Tibial nerve (tissue), 4 donors: Measurements from ENCODE around the gene CNPPD1. TPM values are rescaled to one million over a fixed set of nuclear protein-coding genes. Genes with fewer than 3 reads are reported as not detected.

Experiments used
- DNase-seq, 2 donors: peaks; one replicate each; pipeline ENCODE4 v3.0.0-alpha.2; 2019; ENCODE audit warnings: low spot score in 2 of 2
- H3K27ac ChIP-seq, 4 donors: fragments of 200-600 bp; sonication (generic) in 3 of 4; one replicate each; pipeline ENCODE4 v1.5.1; 2017 to 2019; ENCODE audit warnings: mild to moderate bottlenecking in 1 of 4
- H3K27me3 ChIP-seq, 2 donors: fragments of 200-600 bp; sonication (generic) in 1 of 2; one replicate each; pipeline versions ENCODE4 v1.5.1 to v1.6.0; 2017 to 2019
- H3K36me3 ChIP-seq, 3 donors: fragments of 200-600 bp; sonication (generic); one replicate each; pipeline ENCODE4 v1.5.1; 2018 to 2019
- H3K4me1 ChIP-seq, 4 donors: fragments of 200-600 bp; sonication (generic) in 3 of 4; one replicate each; pipeline ENCODE4 v1.5.1; 2017 to 2019
- H3K4me3 ChIP-seq, 4 donors: fragments of 200-600 bp; sonication (generic) in 3 of 4; one replicate each; pipeline ENCODE4 v1.5.1; 2017 to 2019; ENCODE audit warnings: mild to moderate bottlenecking in 1 of 4, moderate library complexity in 1 of 4
- H3K9me3 ChIP-seq, 4 donors: fragments of 200-600 bp; sonication (generic) in 3 of 4; one replicate each; pipeline ENCODE4 v1.5.1; 2017 to 2019
- CTCF ChIP-seq, 5 experiments: fragments of 200-600 bp in 3 of 5; fragments of 450-650 bp in 2 of 5; sonication (generic) in 3 of 5; IDR thresholded peaks; one replicate each; pipeline ENCODE4 v1.5.1; 2016 to 2019; ENCODE audit warnings: antibody characterized with exemption in 5 of 5, mild to moderate bottlenecking in 3 of 5, moderate library complexity in 2 of 5
- EP300 ChIP-seq, 2 donors: sonication (generic); formaldehyde crosslinking; IDR thresholded peaks; one replicate each; pipeline ENCODE4 v1.6.1; 2017; ENCODE audit warnings: antibody characterized with exemption in 2 of 2, mild to moderate bottlenecking in 1 of 2
- POLR2A ChIP-seq, 2 donors: fragments of 450-650 bp; IDR thresholded peaks; one replicate each; pipeline ENCODE4 v1.6.1; 2017; ENCODE audit warnings: antibody characterized with exemption in 2 of 2, mild to moderate bottlenecking in 2 of 2, moderate library complexity in 2 of 2
- WGBS, 2 donors: methylation state at CpG; one replicate each; pipeline ENCODE4 v1.1.5; 2018; 5-methylcytosine and 5-hydroxymethylcytosine counted together
- total RNA-seq, 4 donors: library from RNA; depleted of rRNA; stranded (reverse); fragments of >200 nt; gene quantifications; one replicate each; pipeline ENCODE4 v1.1.0, GENCODE V29; 2016

The CNPPD1 gene
- total RNA-seq, 4 donors from 2014 or later, result 38.8 to 51.3 (median 49.4) TPM

GRCh38 chr2:219174146-219174545, 2.6 kb downstream of the CNPPD1 start:
- 91 to 95% methylated on average over 3 of the region's 3 CpGs for WGBS, 2 donors
- Histone ChIP-seq H3K27ac (no peak overlapping the region), H3K4me1 (peaks cover 3 to 44% (median 27%) of the 10 kb centered on the region in 4 donors), H3K27me3 (no peaks in the 10 kb centered on the region), H3K4me3 (no peak overlapping the region), H3K9me3 (no peaks in the 10 kb centered on the region), H3K36me3 (peaks cover 0 to 35% (median 19%) of the 10 kb centered on the region in 3 donors)
- DNase-seq, result no peak
- TF ChIP-seq POLR2A (IDR thresholded peaks at IDR 0.05) (no peak), EP300 (IDR thresholded peaks at IDR 0.05) (no peak), CTCF (IDR thresholded peaks at IDR 0.05) (no peak)

- TF ChIP-seq CTCF (IDR thresholded peaks at IDR 0.05), result no peak
- no peak for TF ChIP-seq EP300 (IDR thresholded peaks at IDR 0.05)
- no peak for TF ChIP-seq POLR2A (IDR thresholded peaks at IDR 0.05)
- no peak overlapping the region for H3K4me3 ChIP-seq
- no peaks in the 10 kb centered on the region for H3K27me3 ChIP-seq
- peaks cover 0 to 35% (median 19%) of the 10 kb centered on the region in 3 donors for H3K36me3 ChIP-seq
- no peak for DNase-seq
- 88 to 89% methylated on average over 6 of the region's 6 CpGs for WGBS, 2 donors
- H3K4me1 ChIP-seq, result peaks cover 3 to 38% (median 21%) of the 10 kb centered on the region in 4 donors
- H3K9me3 ChIP-seq, result no peaks in the 10 kb centered on the region
- H3K27ac ChIP-seq, result no peak overlapping the region
Measured at GRCh38 chr2:219173176-219173575, 3.5 kb downstream of the CNPPD1 start.

- H3K27ac ChIP-seq, result peak overlapping the region in 3 of 4 donors; percentile 50 to 94 (median 84)
- DNase-seq, result no peak
- H3K27me3 ChIP-seq, result no peaks in the 10 kb centered on the region
- TF ChIP-seq EP300 (IDR thresholded peaks at IDR 0.05) (no peak), CTCF (IDR thresholded peaks at IDR 0.05) (no peak), POLR2A (IDR thresholded peaks at IDR 0.05) (no peak)
- peaks cover 3 to 38% (median 21%) of the 10 kb centered on the region in 4 donors for H3K4me1 ChIP-seq
- peaks cover 0 to 35% (median 19%) of the 10 kb centered on the region in 3 donors for H3K36me3 ChIP-seq
- no peaks in the 10 kb centered on the region for H3K9me3 ChIP-seq
- H3K4me3 ChIP-seq, result no peak overlapping the region
- 85 to 88% methylated on average over 16 of the region's 16 CpGs for WGBS, 2 donors
Measured at GRCh38 chr2:219172231-219173154, 4.2 kb downstream of the CNPPD1 start.

- H3K36me3 ChIP-seq, result peaks cover 0 to 35% (median 19%) of the 10 kb centered on the region in 3 donors
- no peak overlapping the region for H3K4me3 ChIP-seq
- H3K27me3 ChIP-seq, result no peaks in the 10 kb centered on the region
- peak; percentile 59 to 76 for DNase-seq
- TF ChIP-seq EP300 (IDR thresholded peaks at IDR 0.05) (peak; percentile 70 to 78), CTCF (IDR thresholded peaks at IDR 0.05) (peak; percentile 61 to 77 (median 72)), POLR2A (IDR thresholded peaks at IDR 0.05) (peak in 1 of 2 donors; percentile 35)
- peak overlapping the region; percentile 50 to 94 (median 74) for H3K27ac ChIP-seq
- 21 to 24% methylated on average over 5 to 6 of the region's 6 CpGs for WGBS, 2 donors
- no peaks in the 10 kb centered on the region for H3K9me3 ChIP-seq
- peaks cover 3 to 38% (median 21%) of the 10 kb centered on the region in 4 donors for H3K4me1 ChIP-seq
Measured at GRCh38 chr2:219171231-219171651, 5.5 kb downstream of the CNPPD1 start.
